ENCODE results near the gene ACP4. TPM values are rescaled to one million over a fixed set of nuclear protein-coding genes. Genes with fewer than 3 reads are reported as not detected.
"Not testable (repeated sequence)": the region's sequence is repeated elsewhere in the genome, so short reads cannot be mapped to it uniquely, and the experiment has no call there.

Gene ACP4
- total RNA-seq, 3 donors from 2014 or later (not counting 1 experiment from before 2014, with no cell fraction given) = not detected

DNA sequence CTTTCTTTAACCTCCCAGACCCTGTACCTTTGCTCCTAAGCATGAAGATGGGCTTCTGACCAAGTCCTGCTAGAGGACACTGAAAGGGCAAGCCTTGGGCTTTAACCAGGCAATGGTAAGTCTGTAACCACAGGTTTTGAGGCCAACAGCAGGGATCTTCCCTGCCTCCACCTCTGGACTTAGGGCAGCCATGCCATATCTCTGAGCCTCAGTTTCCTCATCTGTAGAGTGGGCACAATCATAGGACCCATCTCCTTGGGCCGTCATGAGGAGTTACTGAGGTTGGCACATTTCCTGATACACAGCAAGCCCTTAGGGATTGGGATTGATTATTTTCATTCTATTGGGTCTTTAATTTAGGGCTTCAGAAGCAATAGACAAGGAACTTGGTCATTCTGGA is 18.6 kb downstream of the ACP4 start:
- TF ChIP-seq, protein P1, sequence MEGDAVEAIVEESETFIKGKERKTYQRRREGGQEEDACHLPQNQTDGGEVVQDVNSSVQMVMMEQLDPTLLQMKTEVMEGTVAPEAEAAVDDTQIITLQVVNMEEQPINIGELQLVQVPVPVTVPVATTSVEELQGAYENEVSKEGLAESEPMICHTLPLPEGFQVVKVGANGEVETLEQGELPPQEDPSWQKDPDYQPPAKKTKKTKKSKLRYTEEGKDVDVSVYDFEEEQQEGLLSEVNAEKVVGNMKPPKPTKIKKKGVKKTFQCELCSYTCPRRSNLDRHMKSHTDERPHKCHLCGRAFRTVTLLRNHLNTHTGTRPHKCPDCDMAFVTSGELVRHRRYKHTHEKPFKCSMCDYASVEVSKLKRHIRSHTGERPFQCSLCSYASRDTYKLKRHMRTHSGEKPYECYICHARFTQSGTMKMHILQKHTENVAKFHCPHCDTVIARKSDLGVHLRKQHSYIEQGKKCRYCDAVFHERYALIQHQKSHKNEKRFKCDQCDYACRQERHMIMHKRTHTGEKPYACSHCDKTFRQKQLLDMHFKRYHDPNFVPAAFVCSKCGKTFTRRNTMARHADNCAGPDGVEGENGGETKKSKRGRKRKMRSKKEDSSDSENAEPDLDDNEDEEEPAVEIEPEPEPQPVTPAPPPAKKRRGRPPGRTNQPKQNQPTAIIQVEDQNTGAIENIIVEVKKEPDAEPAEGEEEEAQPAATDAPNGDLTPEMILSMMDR (IDR thresholded peaks at IDR 0.05) = no peak
- no peak overlapping the region for H3K27ac Mint-ChIP-seq
- Histone ChIP-seq H3K36me3 (ENCODE audit: control insufficient read depth, insufficient read depth, low read length) (no peaks in the 10 kb centered on the region), H3K27ac (ENCODE audit: low read length) (no peak overlapping the region), H3K9me3 (ENCODE audit: control insufficient read depth, insufficient read depth, low read length) (no peaks in the 10 kb centered on the region), H3K27me3 (ENCODE audit: control insufficient read depth, insufficient read depth, low read length) (no peaks in the 10 kb centered on the region), H3K4me1 (ENCODE audit: control insufficient read depth, insufficient read depth, low read length) (peaks cover 9% of the 10 kb centered on the region), H3K4me3 (ENCODE audit: low read length) (no peak overlapping the region)
- H3K9me3 Mint-ChIP-seq = peaks cover 0 to 5% of the 10 kb centered on the region in 2 donors
- intact Hi-C loops (cut with micrococcal nuclease) = loop anchor here (10.0 kb wide), 1 partner anchor 84 kb away; the partner anchor contains the start of gene CLEC11A
- WGBS (ENCODE audit: insufficient coverage) = 80% methylated on average over 1 of the region's 1 CpG
- ATAC-seq (no peak), DNase-seq (no peak)
- peaks cover 0 to 6% of the 10 kb centered on the region in 2 donors for H3K27me3 Mint-ChIP-seq (ENCODE audit: low read depth in 2 of 2)
- H3K4me1 Mint-ChIP-seq = peaks cover 10 to 23% of the 10 kb centered on the region in 2 donors
- H3K36me3 Mint-ChIP-seq = no peaks in the 10 kb centered on the region
- H3K4me3 Mint-ChIP-seq = no peak overlapping the region

DNA sequence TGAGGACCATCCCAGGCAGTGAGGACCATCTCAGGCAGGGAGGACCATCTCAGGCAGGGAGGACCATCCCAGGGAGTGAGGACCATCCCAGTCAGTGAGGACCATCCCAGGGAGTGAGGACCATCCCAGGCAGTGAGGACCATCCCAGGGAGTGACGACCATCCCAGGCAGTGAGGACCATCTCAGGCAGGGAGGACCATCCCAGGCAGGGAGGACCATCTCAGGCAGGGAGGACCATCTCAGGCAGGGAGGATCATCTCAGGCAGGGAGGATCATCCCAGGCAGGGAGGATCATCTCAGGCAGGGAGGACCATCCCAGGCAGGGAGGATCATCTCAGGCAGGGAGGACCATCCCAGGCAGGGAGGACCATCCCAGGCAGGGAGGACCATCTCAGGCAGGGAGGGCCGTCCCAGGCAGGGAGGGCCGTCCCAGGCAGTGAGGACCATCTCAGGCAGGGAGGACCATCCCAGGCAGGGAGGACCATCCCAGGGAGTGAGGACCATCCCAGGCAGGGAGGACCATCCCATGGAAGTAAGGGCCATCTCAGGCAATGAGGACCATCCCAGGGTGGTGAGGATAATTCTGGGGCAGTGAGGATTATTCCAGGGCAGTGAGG is 21.5 kb downstream of the ACP4 start:
- H3K27ac Mint-ChIP-seq; H3K4me3 Mint-ChIP-seq; H3K27ac ChIP-seq (ENCODE audit: low read length); H3K4me1 ChIP-seq (ENCODE audit: control insufficient read depth, insufficient read depth, low read length); intact Hi-C loops (cut with micrococcal nuclease); H3K4me1 Mint-ChIP-seq; ATAC-seq; H3K27me3 ChIP-seq (ENCODE audit: control insufficient read depth, insufficient read depth, low read length); DNase-seq; H3K9me3 Mint-ChIP-seq; H3K36me3 ChIP-seq (ENCODE audit: control insufficient read depth, insufficient read depth, low read length); H3K4me3 ChIP-seq (ENCODE audit: low read length); H3K9me3 ChIP-seq (ENCODE audit: control insufficient read depth, insufficient read depth, low read length); H3K36me3 Mint-ChIP-seq: not testable (repeated sequence)
- H3K27me3 Mint-ChIP-seq (ENCODE audit: low read depth in 2 of 2) = peaks cover 23 to 25% of the 10 kb centered on the region in 2 donors
- 82% methylated on average over 3 of the region's 3 CpGs for WGBS (ENCODE audit: insufficient coverage)

DNA sequence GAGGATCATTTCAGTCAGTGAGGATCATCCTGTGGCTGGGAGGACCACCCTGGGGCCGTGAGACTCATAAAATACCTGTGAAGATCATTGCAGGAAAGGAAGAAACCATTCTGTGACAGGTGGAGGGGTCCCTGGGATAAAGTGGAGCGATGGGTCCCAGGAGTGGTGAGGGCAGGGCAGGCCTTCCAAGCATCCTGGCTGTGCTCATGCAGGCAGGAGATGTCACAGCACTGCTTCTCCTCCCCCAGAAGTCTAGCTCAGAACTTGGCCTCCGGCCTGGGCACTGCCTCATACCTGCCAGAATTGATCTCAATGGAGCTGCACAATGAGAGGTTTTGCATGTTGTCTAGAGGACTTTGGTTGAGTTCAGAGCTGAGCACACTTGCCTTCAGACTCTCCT is 22.3 kb downstream of the ACP4 start:
- H3K9me3 Mint-ChIP-seq = peaks cover 0 to 5% of the 10 kb centered on the region in 2 donors
- H3K36me3 ChIP-seq (ENCODE audit: control insufficient read depth, insufficient read depth, low read length) = no peaks in the 10 kb centered on the region
- no peak overlapping the region for H3K4me3 ChIP-seq (ENCODE audit: low read length)
- peaks cover 31% of the 10 kb centered on the region in 2 donors for H3K27me3 Mint-ChIP-seq (ENCODE audit: low read depth in 2 of 2)
- ATAC-seq (no peak), DNase-seq (no peak)
- H3K4me3 Mint-ChIP-seq = no peak overlapping the region
- WGBS (ENCODE audit: insufficient coverage) = 87% methylated on average over 3 of the region's 3 CpGs
- intact Hi-C loops (cut with micrococcal nuclease) = no loop called here
- no peak overlapping the region for H3K27ac Mint-ChIP-seq
- peaks cover 3% of the 10 kb centered on the region for H3K27me3 ChIP-seq (ENCODE audit: control insufficient read depth, insufficient read depth, low read length)
- no peak overlapping the region for H3K27ac ChIP-seq (ENCODE audit: low read length)
- H3K36me3 Mint-ChIP-seq = no peaks in the 10 kb centered on the region
- H3K9me3 ChIP-seq (ENCODE audit: control insufficient read depth, insufficient read depth, low read length) = no peaks in the 10 kb centered on the region
- TF ChIP-seq, protein P1 (IDR thresholded peaks at IDR 0.05) = no peak
- no peaks in the 10 kb centered on the region for H3K4me1 Mint-ChIP-seq
- no peaks in the 10 kb centered on the region for H3K4me1 ChIP-seq (ENCODE audit: control insufficient read depth, insufficient read depth, low read length)

DNA sequence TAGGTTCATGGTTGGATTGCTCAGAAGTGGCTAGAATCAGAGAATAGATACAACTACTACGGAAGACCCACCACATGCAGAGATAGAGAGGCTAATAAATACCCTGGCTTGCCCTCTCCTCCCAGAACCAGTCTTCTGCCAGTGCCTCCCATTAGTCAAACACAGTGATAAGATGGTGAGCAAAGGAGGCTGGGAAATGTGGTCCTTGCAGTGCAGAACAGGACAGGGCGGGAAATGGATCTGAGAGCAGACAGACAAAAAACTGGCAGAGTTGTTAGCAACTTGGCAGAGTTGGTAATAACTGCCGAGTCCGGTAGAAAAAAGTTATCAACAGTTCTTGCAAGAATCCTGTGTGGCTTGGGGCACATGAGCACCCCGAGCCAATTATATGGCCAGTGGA is 24.7 kb downstream of the ACP4 start:
- TF ChIP-seq, protein P1 (IDR thresholded peaks at IDR 0.05) = no peak
- H3K4me1 Mint-ChIP-seq = peaks cover 0 to 12% of the 10 kb centered on the region in 2 donors
- 90% methylated on average over 4 of the region's 5 CpGs for WGBS (ENCODE audit: insufficient coverage)
- H3K27me3 ChIP-seq (ENCODE audit: control insufficient read depth, insufficient read depth, low read length) = peaks cover 15% of the 10 kb centered on the region
- H3K4me3 ChIP-seq (ENCODE audit: low read length) = no peak overlapping the region
- H3K9me3 ChIP-seq (ENCODE audit: control insufficient read depth, insufficient read depth, low read length) = no peaks in the 10 kb centered on the region
- ATAC-seq (no peak), DNase-seq (no peak)
- H3K36me3 ChIP-seq (ENCODE audit: control insufficient read depth, insufficient read depth, low read length) = no peaks in the 10 kb centered on the region
- peaks cover 44 to 47% of the 10 kb centered on the region in 2 donors for H3K27me3 Mint-ChIP-seq (ENCODE audit: low read depth in 2 of 2)
- peaks cover 14% of the 10 kb centered on the region for H3K4me1 ChIP-seq (ENCODE audit: control insufficient read depth, insufficient read depth, low read length)
- no peak overlapping the region for H3K4me3 Mint-ChIP-seq
- no peaks in the 10 kb centered on the region for H3K36me3 Mint-ChIP-seq
- H3K27ac Mint-ChIP-seq = no peak overlapping the region
- peaks cover 0 to 3% of the 10 kb centered on the region in 2 donors for H3K9me3 Mint-ChIP-seq
- intact Hi-C loops (cut with micrococcal nuclease) = no loop called here
- H3K27ac ChIP-seq (ENCODE audit: low read length) = no peak overlapping the region

Measured in natural killer cell (primary cell).